ENCODE measurements around the gene ENPP6.

The ENPP6 gene

GRCh38 chr4:184261246-184261645 is 43.6 kb upstream of the ENPP6 start:
- no peak for DNase-seq (ENCODE audit: low spot score)
- in situ Hi-C loops (cut with MboI; ENCODE audit: low pct_unique_long_range_greater_than_20kb, low sequenced_read_pairs, unreplicated experiment) = loop anchor here (10.0 kb wide), 1 partner anchor 274 kb away; no protein-coding TSS in a partner anchor
- no peak for TF ChIP-seq CTCF (IDR thresholded peaks at IDR 0.05; ENCODE audit: extremely low read depth, insufficient read depth, missing control alignments)

- TF ChIP-seq CTCF (IDR thresholded peaks at IDR 0.05; ENCODE audit: extremely low read depth, insufficient read depth, missing control alignments) = no peak
- in situ Hi-C loops (cut with MboI; ENCODE audit: low pct_unique_long_range_greater_than_20kb, low sequenced_read_pairs, unreplicated experiment) = loop anchor here (10.0 kb wide), 1 partner anchor 275 kb away; no protein-coding TSS in a partner anchor
- DNase-seq (ENCODE audit: low spot score) = no peak
Observed at GRCh38 chr4:184259866-184260265, 42.2 kb upstream of the ENPP6 start.

GRCh38 chr4:184259081-184259480 is 41.4 kb upstream of the ENPP6 start:
- no peak for DNase-seq (ENCODE audit: low spot score)
- in situ Hi-C loops (cut with MboI; ENCODE audit: low pct_unique_long_range_greater_than_20kb, low sequenced_read_pairs, unreplicated experiment) = no loop called here
- no peak for TF ChIP-seq CTCF (IDR thresholded peaks at IDR 0.05; ENCODE audit: extremely low read depth, insufficient read depth, missing control alignments)

- TF ChIP-seq CTCF (IDR thresholded peaks at IDR 0.05; ENCODE audit: extremely low read depth, insufficient read depth, missing control alignments) = no peak
- in situ Hi-C loops (cut with MboI; ENCODE audit: low pct_unique_long_range_greater_than_20kb, low sequenced_read_pairs, unreplicated experiment) = no loop called here
Observed at GRCh38 chr4:184255871-184256642, 38.4 kb upstream of the ENPP6 start.

GRCh38 chr4:184255361-184255760 is 37.7 kb upstream of the ENPP6 start:
- no peak for DNase-seq (ENCODE audit: low spot score)
- TF ChIP-seq CTCF (IDR thresholded peaks at IDR 0.05; ENCODE audit: extremely low read depth, insufficient read depth, missing control alignments) = no peak
- in situ Hi-C loops (cut with MboI; ENCODE audit: low pct_unique_long_range_greater_than_20kb, low sequenced_read_pairs, unreplicated experiment) = no loop called here

More at GRCh38 chr4:184255871-184256642, 38.4 kb upstream of the ENPP6 start:
- no peak for DNase-seq (ENCODE audit: low spot score)

GRCh38 chr4:184253072-184253420 is 35.4 kb upstream of the ENPP6 start:
- in situ Hi-C loops (cut with MboI; ENCODE audit: low pct_unique_long_range_greater_than_20kb, low sequenced_read_pairs, unreplicated experiment) = no loop called here
- TF ChIP-seq CTCF (IDR thresholded peaks at IDR 0.05; ENCODE audit: extremely low read depth, insufficient read depth, missing control alignments) = no peak
- DNase-seq (ENCODE audit: low spot score) = no peak
